CD4-positive, alpha-beta T cell treated with Interleukin-15 for 4 hours (primary cell): Measurements from ENCODE around the gene NUDT14.
A peak's percentile ranks its signal among the peaks of the same experiment; 100 is the strongest.

ENCODE experiments used
- DNase-seq: peaks from one replicate; pipeline ENCODE4 v3.0.0-alpha.2; 2020; ENCODE audit warnings: low spot score

Gene NUDT14

GRCh38 chr14:105180592-105181548 is at the start of gene NUDT14:
TSS of gene NUDT14 (minus strand) at chr14:105181312. CDS start at chr14:105181209, 103 bp downstream.
- peak; percentile 92 for DNase-seq

GRCh38 chr14:105229099-105229655 is 48.1 kb upstream of the NUDT14 start:
- no peak for DNase-seq

GRCh38 chr14:105228562-105228961 is 47.5 kb upstream of the NUDT14 start:
- no peak for DNase-seq

- no peak for DNase-seq
Observed at GRCh38 chr14:105227346-105227745, 46.2 kb upstream of the NUDT14 start.

- DNase-seq, result no peak
Observed at GRCh38 chr14:105226198-105226597, 45.1 kb upstream of the NUDT14 start.

GRCh38 chr14:105224845-105225570 is 43.9 kb upstream of the NUDT14 start:
- no peak for DNase-seq

GRCh38 chr14:105223770-105224544 is 42.8 kb upstream of the NUDT14 start:
- DNase-seq, result no peak

- DNase-seq, result no peak
Observed at GRCh38 chr14:105223260-105223659, 42.1 kb upstream of the NUDT14 start.

- no peak for DNase-seq
Observed at GRCh38 chr14:105221598-105222178, 40.6 kb upstream of the NUDT14 start.

- no peak for DNase-seq
Observed at GRCh38 chr14:105220699-105221597, 39.8 kb upstream of the NUDT14 start.

- no peak for DNase-seq
Observed at GRCh38 chr14:105219753-105220152, 38.6 kb upstream of the NUDT14 start.

- DNase-seq, result no peak
Observed at GRCh38 chr14:105219043-105219612, 38.0 kb upstream of the NUDT14 start.

- DNase-seq, result no peak
Observed at GRCh38 chr14:105218611-105219010, 37.5 kb upstream of the NUDT14 start.

- DNase-seq, result no peak
Observed at GRCh38 chr14:105217774-105218173, 36.7 kb upstream of the NUDT14 start.

- DNase-seq, result no peak
Observed at GRCh38 chr14:105216490-105217247, 35.6 kb upstream of the NUDT14 start.

GRCh38 chr14:105215602-105216001 is 34.5 kb upstream of the NUDT14 start:
- no peak for DNase-seq

- DNase-seq, result no peak
Observed at GRCh38 chr14:105214324-105214915, 33.3 kb upstream of the NUDT14 start.

- no peak for DNase-seq
Observed at GRCh38 chr14:105213361-105213760, 32.2 kb upstream of the NUDT14 start.
